Ectodermal cell (in vitro differentiated cells): ENCODE measurements around the gene DENND5B.
A peak's percentile ranks its signal among the peaks of the same experiment; 100 is the strongest.
"Not testable (repeated sequence)": the region's sequence is repeated elsewhere in the genome, so short reads cannot be mapped to it uniquely, and the experiment has no call there.

Source experiments
- H3K27ac ChIP-seq: 2 replicates; pipeline ENCODE4 v1.7.0; 2013; ENCODE audit warnings: mild to moderate bottlenecking, low read depth, low read length; ENCODE audit not compliant: insufficient read depth, poor library complexity, severe bottlenecking
- H3K27me3 ChIP-seq: 2 replicates; pipeline ENCODE4 v1.7.0; 2013; ENCODE audit warnings: mild to moderate bottlenecking, low read length; ENCODE audit not compliant: insufficient read depth, control insufficient read depth, poor library complexity, severe bottlenecking
- H3K36me3 ChIP-seq: one replicate; pipeline ENCODE4 v1.7.0; 2013; ENCODE audit warnings: low read length; ENCODE audit not compliant: control insufficient read depth, insufficient read depth
- H3K4me1 ChIP-seq: one replicate; pipeline ENCODE4 v1.7.0; 2013; ENCODE audit warnings: low read length; ENCODE audit not compliant: control insufficient read depth, insufficient read depth
- H3K4me3 ChIP-seq: 2 replicates; pipeline ENCODE4 v1.7.0; 2013; ENCODE audit warnings: low read depth, low read length, control low read depth; ENCODE audit not compliant: insufficient read depth
- H3K9me3 ChIP-seq: 2 replicates; pipeline ENCODE4 v1.7.0; 2013; ENCODE audit warnings: mild to moderate bottlenecking, low read length, moderate library complexity; ENCODE audit not compliant: control insufficient read depth
- WGBS, 2 experiments: methylation state at CpG; one replicate each; pipeline ENCODE4 v1.1.7; 2013; ENCODE audit warnings: missing lambda C conversion rate in 2 of 2; 5-methylcytosine and 5-hydroxymethylcytosine counted together

Gene DENND5B

GRCh38 chr12:31562594-31563328 lies 28.2 kb downstream of the DENND5B start:
- no peaks in the 10 kb centered on the region for H3K9me3 ChIP-seq
- no peaks in the 10 kb centered on the region for H3K27me3 ChIP-seq
- no peaks in the 10 kb centered on the region for H3K36me3 ChIP-seq
- peaks cover 4% of the 10 kb centered on the region for H3K4me1 ChIP-seq
- no peak overlapping the region for H3K27ac ChIP-seq
- 95 to 96% methylated on average over 4 of the region's 5 CpGs for WGBS, 2 experiments
- H3K4me3 ChIP-seq: no peak overlapping the region

GRCh38 chr12:31560516-31560915 lies 30.4 kb downstream of the DENND5B start:
- no peak overlapping the region for H3K4me3 ChIP-seq
- H3K4me1 ChIP-seq: peaks cover 4% of the 10 kb centered on the region
- no peaks in the 10 kb centered on the region for H3K9me3 ChIP-seq
- no peak overlapping the region for H3K27ac ChIP-seq
- H3K27me3 ChIP-seq: no peaks in the 10 kb centered on the region
- 29% methylated on average over 2 of the region's 2 CpGs for WGBS, 2 experiments
- no peaks in the 10 kb centered on the region for H3K36me3 ChIP-seq

- Histone ChIP-seq H3K9me3 (no peaks in the 10 kb centered on the region), H3K4me3 (no peak overlapping the region), H3K27me3 (no peaks in the 10 kb centered on the region), H3K27ac (no peak overlapping the region), H3K4me1 (peaks cover 4% of the 10 kb centered on the region), H3K36me3 (no peaks in the 10 kb centered on the region)
Measured at GRCh38 chr12:31558521-31558920, 32.4 kb downstream of the DENND5B start.

- no peaks in the 10 kb centered on the region for H3K27me3 ChIP-seq
- no peaks in the 10 kb centered on the region for H3K9me3 ChIP-seq
- H3K4me1 ChIP-seq: peaks cover 4% of the 10 kb centered on the region
- H3K27ac ChIP-seq: no peak overlapping the region
- 94 to 96% methylated on average over 4 of the region's 5 CpGs for WGBS, 2 experiments
- H3K36me3 ChIP-seq: no peaks in the 10 kb centered on the region
- H3K4me3 ChIP-seq: no peak overlapping the region
Measured at GRCh38 chr12:31557707-31558106, 33.2 kb downstream of the DENND5B start.

GRCh38 chr12:31555466-31555865 lies 35.5 kb downstream of the DENND5B start:
- not testable (repeated sequence) for H3K27me3 ChIP-seq, H3K4me3 ChIP-seq, H3K27ac ChIP-seq, H3K9me3 ChIP-seq, H3K36me3 ChIP-seq, H3K4me1 ChIP-seq
- WGBS, 2 experiments: 95 to 97% methylated on average over 7 to 8 of the region's 9 CpGs

GRCh38 chr12:31550590-31550989 lies 40.3 kb downstream of the DENND5B start:
- not testable (repeated sequence) for H3K27me3 ChIP-seq, H3K9me3 ChIP-seq, H3K27ac ChIP-seq, H3K4me3 ChIP-seq, H3K36me3 ChIP-seq, H3K4me1 ChIP-seq
- WGBS, 2 experiments: no CpG with 5 or more reads among the region's 3 CpGs

DNA sequence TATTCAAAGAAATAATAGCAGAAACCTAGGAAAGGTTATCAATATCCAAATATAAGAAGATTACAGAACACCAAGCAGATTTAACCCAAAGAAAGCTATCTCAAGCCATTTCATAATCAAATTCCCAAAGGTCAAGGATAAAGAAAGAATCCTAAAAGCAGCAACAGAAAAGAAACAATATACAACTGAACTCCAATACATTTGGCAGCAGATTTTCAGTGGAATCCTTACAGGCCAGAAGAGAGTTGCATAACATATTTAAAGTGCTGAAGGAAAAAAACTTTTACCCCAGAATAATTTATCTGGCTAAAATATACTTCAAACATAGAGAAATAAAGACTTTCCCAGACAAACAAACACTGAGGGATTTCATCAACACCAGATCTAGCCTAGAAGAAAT lies 54.3 kb downstream of the DENND5B start:
- no peaks in the 10 kb centered on the region for H3K27me3 ChIP-seq
- peaks cover 3% of the 10 kb centered on the region for H3K9me3 ChIP-seq
- H3K4me1 ChIP-seq: no peaks in the 10 kb centered on the region
- H3K4me3 ChIP-seq: no peak overlapping the region
- H3K36me3 ChIP-seq: no peaks in the 10 kb centered on the region
- no peak overlapping the region for H3K27ac ChIP-seq

DNA sequence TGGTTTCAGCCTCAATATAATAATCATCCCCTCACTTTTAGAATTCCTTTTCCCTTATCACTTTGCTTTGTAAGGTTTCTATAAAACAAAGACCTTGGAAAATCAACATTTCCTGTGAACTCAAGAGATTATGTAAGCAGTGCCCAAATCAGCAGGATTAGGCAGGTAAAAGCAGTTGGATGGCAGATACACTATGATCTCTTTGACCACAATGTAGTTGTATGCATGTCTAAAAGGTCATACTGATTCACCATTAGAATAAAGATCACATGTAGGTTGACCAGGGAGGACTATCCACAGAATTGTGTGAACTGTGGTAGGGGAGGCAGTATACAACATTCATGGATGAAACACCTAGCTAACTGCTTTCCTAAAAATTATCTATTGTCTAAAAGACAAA lies 57.5 kb downstream of the DENND5B start:
- Histone ChIP-seq H3K27me3 (no peaks in the 10 kb centered on the region), H3K27ac (no peak overlapping the region), H3K9me3 (no peaks in the 10 kb centered on the region)

DNA sequence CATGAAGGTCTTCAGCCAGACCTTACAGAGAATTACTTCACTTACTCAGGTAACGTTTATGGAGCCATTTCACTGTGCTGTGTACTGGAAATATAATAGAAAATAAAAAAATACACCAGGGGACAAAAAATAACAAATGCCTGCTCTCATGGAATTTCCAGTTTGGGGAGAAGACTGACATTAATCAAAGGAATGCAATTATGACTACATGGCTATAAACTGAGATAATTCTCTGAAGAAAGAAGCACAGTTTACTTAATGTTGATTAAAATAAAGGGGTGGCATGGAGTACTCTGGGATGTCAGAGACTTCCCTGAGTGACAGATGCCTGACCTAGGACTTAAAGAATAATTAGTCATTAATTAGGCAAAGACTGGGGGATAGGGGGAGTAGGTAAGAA lies 59.0 kb downstream of the DENND5B start:
- Histone ChIP-seq H3K27ac (no peak overlapping the region), H3K4me1 (no peaks in the 10 kb centered on the region), H3K9me3 (no peaks in the 10 kb centered on the region), H3K36me3 (no peaks in the 10 kb centered on the region), H3K4me3 (no peak overlapping the region), H3K27me3 (no peaks in the 10 kb centered on the region)
- 80% methylated on average over 1 of the region's 1 CpG; no CpG with 5 or more reads in 1 of the 2 experiments for WGBS, 2 experiments

More for the DNA sequence above, 57.5 kb downstream of the DENND5B start:
- no peaks in the 10 kb centered on the region for H3K4me1 ChIP-seq
- no peaks in the 10 kb centered on the region for H3K36me3 ChIP-seq
- no peak overlapping the region for H3K4me3 ChIP-seq

DNA sequence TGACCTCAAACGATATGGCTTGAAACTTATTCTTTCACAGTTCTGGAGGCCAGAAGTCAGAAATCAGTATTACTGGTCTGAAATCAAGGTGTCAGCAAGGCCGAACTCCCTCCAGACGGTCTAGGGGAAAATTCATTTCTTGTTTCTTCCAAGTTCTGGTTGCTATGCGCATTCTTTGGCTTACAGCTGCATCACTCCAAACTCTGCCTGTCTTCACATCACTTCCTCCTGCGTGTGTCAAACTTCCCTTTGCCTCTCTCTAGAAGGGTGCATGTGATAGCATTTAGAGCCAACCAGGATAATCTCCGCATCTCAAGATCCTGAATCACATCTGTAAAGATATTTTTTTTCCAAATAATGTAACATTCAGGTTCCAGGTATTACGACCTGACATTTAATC lies 62.8 kb downstream of the DENND5B start:
- no peaks in the 10 kb centered on the region for H3K27me3 ChIP-seq
- no peaks in the 10 kb centered on the region for H3K36me3 ChIP-seq
- 95 to 96% methylated on average over 7 of the region's 7 CpGs for WGBS, 2 experiments
- H3K4me1 ChIP-seq: no peaks in the 10 kb centered on the region
- no peaks in the 10 kb centered on the region for H3K9me3 ChIP-seq
- no peak overlapping the region for H3K27ac ChIP-seq
- no peak overlapping the region for H3K4me3 ChIP-seq

GRCh38 chr12:31527083-31527482 lies 63.9 kb downstream of the DENND5B start:
- Histone ChIP-seq H3K4me1 (no peaks in the 10 kb centered on the region), H3K4me3 (no peak overlapping the region), H3K27ac (peak overlapping the region; percentile 8), H3K36me3 (no peaks in the 10 kb centered on the region), H3K27me3 (no peaks in the 10 kb centered on the region), H3K9me3 (no peaks in the 10 kb centered on the region)
- WGBS, 2 experiments: 92 to 95% methylated on average over 4 of the region's 4 CpGs
